IMR-90 (cell line): ENCODE data around the gene PTTG1IP2. TPM values are rescaled to one million over a fixed set of nuclear protein-coding genes. Genes with fewer than 3 reads are reported as not detected.

Source experiments
- ATAC-seq: fragments of 200-7000 bp; cut with Tn5 transposase; 2 replicates; pipeline ENCODE4 v1.9.1; 2020; ENCODE audit warnings: low read depth, mild to moderate bottlenecking, moderate library complexity
- BruUV-seq: library from RNA; stranded (reverse); fragments of 400-500 nt; replicated peaks from 2 replicates; lab custom pipeline; 2021; lab: Mats Ljungman, UMichigan
- CTCF ChIA-PET: fragments of 300-600 bp; formaldehyde crosslinking; extraction: SDS; loops from one replicate; lab custom pipeline; 2021; ENCODE audit warnings: antibody characterized with exemption; lab: Yijun Ruan, JAX
- POLR2A ChIA-PET: fragments of 300-600 bp; sonication (Branson Sonifier 250); formaldehyde crosslinking; loops from one replicate; lab custom pipeline; 2022; ENCODE audit warnings: antibody characterized with exemption; ENCODE audit not compliant: unreplicated experiment; lab: Charles Lee
- DNase-seq: peaks from one replicate; pipeline ENCODE4 v3.0.0; 2013
- H2AFZ ChIP-seq: replicated peaks from 2 replicates; pipeline ENCODE3; 2013; ENCODE audit warnings: low read length, mild to moderate bottlenecking; ENCODE audit not compliant: poor library complexity
- H2AK5ac ChIP-seq: 2 replicates; pipeline ENCODE4 v1.6.1; 2013; ENCODE audit warnings: low read depth, low read length, inconsistent platforms
- H2AK9ac ChIP-seq: replicated peaks from 2 replicates; pipeline ENCODE3; 2013; ENCODE audit warnings: mild to moderate bottlenecking, low read depth, low read length, moderate library complexity; ENCODE audit not compliant: poor library complexity
- H2BK120ac ChIP-seq: 2 replicates; pipeline ENCODE4 v1.6.1; 2013; ENCODE audit warnings: low read depth, low read length, inconsistent platforms
- H2BK15ac ChIP-seq: 3 replicates; pipeline ENCODE4 v1.6.1; 2013; ENCODE audit warnings: low read depth, low read length, inconsistent platforms
- H2BK20ac ChIP-seq: 2 replicates; pipeline ENCODE4 v1.6.1; 2013; ENCODE audit warnings: low read depth, mild to moderate bottlenecking, inconsistent platforms, low read length, moderate library complexity
- H2BK5ac ChIP-seq: 2 replicates; pipeline ENCODE4 v1.6.1; 2013; ENCODE audit warnings: mild to moderate bottlenecking, low read depth, low read length, inconsistent platforms; ENCODE audit not compliant: poor library complexity, severe bottlenecking
- H3K14ac ChIP-seq: replicated peaks from 2 replicates; pipeline ENCODE4 v1.6.1; 2013; ENCODE audit warnings: low read depth, low read length, inconsistent platforms
- H3K18ac ChIP-seq: 2 replicates; pipeline ENCODE4 v1.6.1; 2013; ENCODE audit warnings: low read depth, low read length, control low read depth
- H3K23ac ChIP-seq: 2 replicates; pipeline ENCODE4 v1.6.1; 2013; ENCODE audit warnings: low read depth, low read length, inconsistent platforms
- H3K27ac ChIP-seq: 2 replicates; pipeline ENCODE4 v1.5.1; 2013; ENCODE audit warnings: mild to moderate bottlenecking, control low read depth, low read length; ENCODE audit not compliant: insufficient read depth
- H3K27me3 ChIP-seq: 2 replicates; pipeline ENCODE4 v1.6.1; 2013; ENCODE audit warnings: low read length; ENCODE audit not compliant: control insufficient read depth, insufficient read depth
- H3K36me3 ChIP-seq: 2 replicates; pipeline ENCODE4 v1.6.1; 2013; ENCODE audit warnings: low read length, mixed read lengths; ENCODE audit not compliant: control insufficient read depth, insufficient read depth
- H3K4ac ChIP-seq: 2 replicates; pipeline ENCODE4 v1.6.1; 2013; ENCODE audit warnings: low read depth, low read length, inconsistent platforms
- H3K4me1 ChIP-seq: 2 replicates; pipeline ENCODE4 v1.6.1; 2013; ENCODE audit warnings: low read length, mixed read lengths; ENCODE audit not compliant: control insufficient read depth, insufficient read depth
- H3K4me2 ChIP-seq: 2 replicates; pipeline ENCODE4 v1.6.1; 2013; ENCODE audit warnings: low read depth, mild to moderate bottlenecking, control low read depth, low read length, moderate library complexity
- H3K4me3 ChIP-seq: 2 replicates; pipeline ENCODE4 v1.5.1; 2013; ENCODE audit warnings: low read depth, mild to moderate bottlenecking, control low read depth, low read length, moderate library complexity; ENCODE audit not compliant: insufficient read depth
- H3K56ac ChIP-seq: 2 replicates; pipeline ENCODE4 v1.6.1; 2013; ENCODE audit warnings: low read length, inconsistent platforms; ENCODE audit not compliant: insufficient read depth; ENCODE audit errors: extremely low read depth
- H3K79me1 ChIP-seq, 2 experiments: 2 replicates each; pipeline ENCODE4 v1.6.1; 2013; ENCODE audit warnings: low read length in 2 of 2, inconsistent platforms in 1 of 2, low read depth in 1 of 2
- H3K9ac ChIP-seq: 2 replicates; pipeline ENCODE4 v1.6.1; 2013; ENCODE audit warnings: low read depth, low read length, control low read depth
- H3K9me1 ChIP-seq: 2 replicates; pipeline ENCODE4 v1.6.1; 2013; ENCODE audit warnings: low read length, inconsistent platforms; ENCODE audit not compliant: insufficient read depth
- H3K9me3 ChIP-seq: 2 replicates; pipeline ENCODE4 v1.6.1; 2013; ENCODE audit warnings: low read length; ENCODE audit not compliant: control insufficient read depth, insufficient read depth
- H4K20me1 ChIP-seq: 2 replicates; pipeline ENCODE4 v1.6.1; 2013; ENCODE audit warnings: low read length, inconsistent platforms; ENCODE audit not compliant: insufficient read depth
- H4K5ac ChIP-seq: 2 replicates; pipeline ENCODE4 v1.6.1; 2013; ENCODE audit warnings: mild to moderate bottlenecking, low read depth, low read length, control low read depth
- H4K8ac ChIP-seq, 2 experiments: 2 replicates each; pipeline ENCODE4 v1.6.1; 2013; ENCODE audit warnings: low read depth in 2 of 2, low read length in 2 of 2, control low read depth in 1 of 2, inconsistent platforms in 1 of 2
- H4K91ac ChIP-seq: 2 replicates; pipeline ENCODE4 v1.6.1; 2013; ENCODE audit warnings: low read depth, low read length, inconsistent platforms; ENCODE audit not compliant: insufficient read depth
- BHLHE40 ChIP-seq: fragments of 150-350 bp; IDR thresholded peaks from 2 replicates; pipeline ENCODE4 v1.6.1; 2016; ENCODE audit warnings: mild to moderate bottlenecking, low read depth, low read length
- CEBPB ChIP-seq: IDR thresholded peaks from 2 replicates; pipeline ENCODE4 v1.6.1; 2012; ENCODE audit warnings: low read depth, low read length, improper control_type of control experiment
- CHD1 ChIP-seq: IDR thresholded peaks from 2 replicates; pipeline ENCODE4 v1.6.1; 2012; ENCODE audit warnings: low read depth, low read length, improper control_type of control experiment
- CTCF ChIP-seq: conservative IDR thresholded peaks from 2 replicates; pipeline ENCODE4 v1.5.1; 2012; ENCODE audit warnings: mild to moderate bottlenecking, low read depth, low read length, improper control_type of control experiment
- ELK1 ChIP-seq: fragments of 150-350 bp; IDR thresholded peaks from 2 replicates; pipeline ENCODE4 v1.6.1; 2016; ENCODE audit warnings: low read depth, mild to moderate bottlenecking, low read length, moderate library complexity, borderline replicate concordance
- FOS ChIP-seq: fragments of 150-350 bp; IDR thresholded peaks from 2 replicates; pipeline ENCODE4 v1.6.1; 2016; ENCODE audit warnings: low read depth, low read length
- MAFK ChIP-seq: IDR thresholded peaks from 2 replicates; pipeline ENCODE4 v1.6.1; 2012; ENCODE audit warnings: low read depth, low read length, improper control_type of control experiment
- MAZ ChIP-seq: IDR thresholded peaks from 2 replicates; pipeline ENCODE4 v1.6.1; 2012; ENCODE audit warnings: low read depth, mild to moderate bottlenecking, low read length, improper control_type of control experiment, moderate library complexity, borderline replicate concordance
- MXI1 ChIP-seq: IDR thresholded peaks from 2 replicates; pipeline ENCODE4 v1.6.1; 2012; ENCODE audit warnings: low read depth, mild to moderate bottlenecking, low read length, moderate library complexity, borderline replicate concordance
- NFE2L2 ChIP-seq: fragments of 150-350 bp; IDR thresholded peaks from 2 replicates; pipeline ENCODE4 v1.6.1; 2016; ENCODE audit warnings: low read depth, mild to moderate bottlenecking, low read length
- POLR2A ChIP-seq: IDR thresholded peaks from 2 replicates; pipeline ENCODE4 v1.6.1; 2012; ENCODE audit warnings: mild to moderate bottlenecking, low read depth, low read length
- RAD21 ChIP-seq: IDR thresholded peaks from 2 replicates; pipeline ENCODE4 v1.6.1; 2012; ENCODE audit warnings: low read length, improper control_type of control experiment
- RCOR1 ChIP-seq: IDR thresholded peaks from 2 replicates; pipeline ENCODE4 v1.6.1; 2012; ENCODE audit warnings: mild to moderate bottlenecking, low read length, improper control_type of control experiment; ENCODE audit not compliant: insufficient replicate concordance
- RFX5 ChIP-seq: IDR thresholded peaks from 2 replicates; pipeline ENCODE4 v1.8.0; 2012; ENCODE audit warnings: low read depth, mild to moderate bottlenecking, low read length, moderate library complexity
- SMC3 ChIP-seq: fragments of 150-350 bp; IDR thresholded peaks from 2 replicates; pipeline ENCODE4 v1.6.1; 2016; ENCODE audit warnings: low read depth, mild to moderate bottlenecking, antibody characterized with exemption, low read length, moderate library complexity
- WGBS, 2 experiments: methylation state at CpG; one replicate each; pipeline versions ENCODE4 v1.1.5 to v1.1.7; 2013; ENCODE audit warnings: missing lambda C conversion rate in 2 of 2; ENCODE audit not compliant: insufficient read length in 1 of 2; ENCODE audit errors: extremely low coverage in 2 of 2; 5-methylcytosine and 5-hydroxymethylcytosine counted together
- dilution Hi-C: fragments of 300-500 bp; cut with HindIII; formaldehyde crosslinking; loops from one replicate; pipeline ENCODE4 v1.14.3; 2018; ENCODE audit warnings: low sequenced_read_pairs; ENCODE audit not compliant: unreplicated experiment
- in situ Hi-C: fragments of 300-500 bp; cut with MboI; formaldehyde crosslinking; loops from 3 replicates; pipeline ENCODE4 v1.14.3; 2019; ENCODE audit warnings: low sequenced_read_pairs, inconsistent platforms, mixed read lengths
- intact Hi-C: fragments of 100-400 bp; cut with micrococcal nuclease; formaldehyde crosslinking; loops from 2 replicates; pipeline ENCODE4 v1.10.0; 2022
- polyA plus RNA-seq, 3 experiments: library from polyadenylated mRNA; depleted of rRNA; stranded (reverse); fragments of >200 nt; gene quantifications; 2 replicates each; pipeline ENCODE4 v1.2.3, GENCODE V29; 2012; ENCODE audit warnings: low replicate concordance in 1 of 3
- total RNA-seq: library from RNA; depleted of rRNA; stranded (reverse); fragments of >200 nt; gene quantifications from 2 replicates; pipeline ENCODE4 v1.2.3, GENCODE V29; 2012
- TF ChIP-seq, protein P1 (sequence below): fragments of 150-350 bp; IDR thresholded peaks from 2 replicates; pipeline ENCODE4 v1.6.1; 2017; ENCODE audit warnings: mild to moderate bottlenecking, antibody characterized with exemption, low read length, low read depth

PTTG1IP2 gene
- total and polyA plus RNA-seq, 2 of the 4 experiments (the other 2 are of a cell fraction): not detected

DNA sequence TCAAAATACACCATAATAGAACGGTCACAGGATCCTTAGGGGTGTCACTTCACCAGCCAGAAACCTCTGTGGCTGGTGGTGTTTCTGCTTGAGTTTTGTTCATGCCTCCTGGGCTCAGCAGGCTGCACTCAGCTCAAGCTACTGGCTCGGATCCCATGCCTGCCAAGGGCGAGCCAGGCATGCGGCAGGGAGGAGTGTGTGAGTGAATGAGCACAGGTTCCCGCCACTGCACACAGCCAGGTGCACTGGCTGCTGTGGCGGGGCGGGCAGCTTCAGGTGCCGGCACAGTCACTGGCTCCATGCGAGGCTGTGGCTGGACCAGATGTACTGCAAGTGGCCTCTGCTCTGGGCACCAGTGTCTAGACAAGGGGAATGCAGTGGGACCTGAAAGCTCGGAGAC, 36.7 kb upstream of the PTTG1IP2 start:
- DNase-seq: no peak
- BruUV-seq: no TSS peak
- no peaks in the 10 kb centered on the region for H4K20me1 ChIP-seq

More for the DNA sequence above, 36.7 kb upstream of the PTTG1IP2 start:
- H4K91ac ChIP-seq: no peak overlapping the region
- no peak overlapping the region for H3K56ac ChIP-seq
- in situ Hi-C loops: loop anchor here (10.0 kb wide), 1 partner anchor 268 kb away; no protein-coding TSS in a partner anchor
- TF ChIP-seq MAZ (no peak), FOS (no peak), RFX5 (no peak), RCOR1 (no peak), SMC3 (no peak), CEBPB (no peak), CHD1 (no peak), POLR2A (no peak), MXI1 (no peak), CTCF (no peak), ELK1 (no peak), MAFK (no peak), NFE2L2 (no peak), BHLHE40 (no peak), RAD21 (no peak)
- TF ChIP-seq, protein P1, sequence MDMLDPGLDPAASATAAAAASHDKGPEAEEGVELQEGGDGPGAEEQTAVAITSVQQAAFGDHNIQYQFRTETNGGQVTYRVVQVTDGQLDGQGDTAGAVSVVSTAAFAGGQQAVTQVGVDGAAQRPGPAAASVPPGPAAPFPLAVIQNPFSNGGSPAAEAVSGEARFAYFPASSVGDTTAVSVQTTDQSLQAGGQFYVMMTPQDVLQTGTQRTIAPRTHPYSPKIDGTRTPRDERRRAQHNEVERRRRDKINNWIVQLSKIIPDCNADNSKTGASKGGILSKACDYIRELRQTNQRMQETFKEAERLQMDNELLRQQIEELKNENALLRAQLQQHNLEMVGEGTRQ: no peak
- H2AK9ac ChIP-seq: no peak overlapping the region
- H3K27me3 ChIP-seq: no peaks in the 10 kb centered on the region
- POLR2A ChIA-PET: no interaction called here
- dilution Hi-C loops: no loop called here
- no peak overlapping the region for H3K4me3 ChIP-seq
- ATAC-seq: no peak
- H3K79me1 ChIP-seq: no peaks in the 10 kb centered on the region
- H2BK20ac ChIP-seq: no peak overlapping the region
- H3K9me3 ChIP-seq: peaks cover 7% of the 10 kb centered on the region; the same call in 1 of the 2 replicates
- no peak overlapping the region for H2AK5ac ChIP-seq
- H3K27ac ChIP-seq: no peak overlapping the region
- CTCF ChIA-PET: no interaction called here
- no peak overlapping the region for H3K4ac ChIP-seq
- no peak overlapping the region for H4K5ac ChIP-seq
- no peaks in the 10 kb centered on the region for H3K4me1 ChIP-seq
- H4K8ac ChIP-seq: no peak overlapping the region
- H2BK15ac ChIP-seq: no peak overlapping the region
- H3K9me1 ChIP-seq: no peaks in the 10 kb centered on the region
- 53% methylated on average over 5 of the region's 10 CpGs; no CpG with 5 or more reads in 1 of the 2 experiments for WGBS, 2 experiments
- H3K4me2 ChIP-seq: no peak overlapping the region
- H2BK120ac ChIP-seq: no peak overlapping the region
- H2AFZ ChIP-seq: no peak overlapping the region
- intact Hi-C loops: no loop called here
- H3K14ac ChIP-seq: no peak overlapping the region
- H3K9ac ChIP-seq: no peak overlapping the region
- no peak overlapping the region for H2BK5ac ChIP-seq
- no peak overlapping the region for H3K18ac ChIP-seq
- no peaks in the 10 kb centered on the region for H3K36me3 ChIP-seq
- no peak overlapping the region for H3K23ac ChIP-seq
